ENCODE measurements around the gene PPP1R15A.

Gene PPP1R15A

GRCh38 chr19:48858984-48859710 lies 13.1 kb upstream of the PPP1R15A start:
- no peak overlapping the region for H3K27ac ChIP-seq (replicated peaks)
- no peak for TF ChIP-seq POLR2AphosphoS5 (IDR thresholded peaks at IDR 0.05; ENCODE audit: low read depth)
- no peak for TF ChIP-seq REST (IDR thresholded peaks at IDR 0.05; ENCODE audit: insufficient replicate concordance, low read depth)
- no peak for TF ChIP-seq GABPA (IDR thresholded peaks at IDR 0.05; ENCODE audit: low read depth)
- no peak for TF ChIP-seq CTCF (IDR thresholded peaks at IDR 0.05; ENCODE audit: insufficient read depth, low read length)
- no peak for TF ChIP-seq SPI1 (IDR thresholded peaks at IDR 0.05; ENCODE audit: borderline replicate concordance, low read depth)
- DNase-seq (ENCODE audit: low read depth in 1 of 2, low spot score in 1 of 2): peak in 1 of 2 experiments; percentile 47
- no peak overlapping the region for H3K4me3 ChIP-seq (replicated peaks; ENCODE audit: insufficient read depth, low read length)
- no peaks in the 10 kb centered on the region for H3K27me3 ChIP-seq (ENCODE audit: insufficient read depth, poor library complexity, severe bottlenecking)

GRCh38 chr19:48859711-48860572 lies 12.3 kb upstream of the PPP1R15A start:
- DNase-seq (ENCODE audit: low read depth in 1 of 2, low spot score in 1 of 2): no peak
- TF ChIP-seq GABPA (IDR thresholded peaks at IDR 0.05; ENCODE audit: low read depth) (no peak), REST (IDR thresholded peaks at IDR 0.05; ENCODE audit: insufficient replicate concordance, low read depth) (no peak), SPI1 (IDR thresholded peaks at IDR 0.05; ENCODE audit: borderline replicate concordance, low read depth) (no peak), CTCF (IDR thresholded peaks at IDR 0.05; ENCODE audit: insufficient read depth, low read length) (no peak)
- H3K27ac ChIP-seq (replicated peaks): no peak overlapping the region
- H3K4me3 ChIP-seq (replicated peaks; ENCODE audit: insufficient read depth, low read length): no peak overlapping the region
- H3K27me3 ChIP-seq (ENCODE audit: insufficient read depth, poor library complexity, severe bottlenecking): no peaks in the 10 kb centered on the region

- H3K27me3 ChIP-seq (ENCODE audit: insufficient read depth, poor library complexity, severe bottlenecking): no peaks in the 10 kb centered on the region
- H3K27ac ChIP-seq (replicated peaks): no peak overlapping the region
- H3K4me3 ChIP-seq (replicated peaks; ENCODE audit: insufficient read depth, low read length): no peak overlapping the region
- DNase-seq (ENCODE audit: low read depth in 1 of 2, low spot score in 1 of 2): no peak
- TF ChIP-seq SPI1 (IDR thresholded peaks at IDR 0.05; ENCODE audit: borderline replicate concordance, low read depth): no peak
- TF ChIP-seq POLR2AphosphoS5 (IDR thresholded peaks at IDR 0.05; ENCODE audit: low read depth): no peak
- no peak for TF ChIP-seq REST (IDR thresholded peaks at IDR 0.05; ENCODE audit: insufficient replicate concordance, low read depth)
- TF ChIP-seq CTCF (IDR thresholded peaks at IDR 0.05; ENCODE audit: insufficient read depth, low read length): no peak
- no peak for TF ChIP-seq GABPA (IDR thresholded peaks at IDR 0.05; ENCODE audit: low read depth)
These were observed 10.9 kb upstream of the PPP1R15A start for GRCh38 chr19:48861313-48861712.
